Stimulated activated effector memory CD8-positive, alpha-beta T cell treated with anti-CD3 and anti-CD28 coated beads, Interleukin-12 subunit alpha, Interleukin-12 subunit beta, amount 100 ng/mL, for 72 hours (primary cell): ENCODE measurements around the gene FZR1.
"Not testable (repeated sequence)": the region's sequence is repeated elsewhere in the genome, so short reads cannot be mapped to it uniquely, and the experiment has no call there.

Source experiments
- ATAC-seq: fragments of 150-1000 bp; cut with Tn5 transposase; 2 replicates; pipeline ENCODE4 v1.10.0; 2021
- DNase-seq, 2 donors: peaks; one replicate each; pipeline ENCODE4 v3.0.0; 2021 to 2022; ENCODE audit warnings: low spot score in 2 of 2
- H3K27ac Mint-ChIP-seq: one replicate; pipeline ENCODE4 v1.8.0; 2022; ENCODE audit warnings: mild to moderate bottlenecking, mixed read lengths
- H3K36me3 Mint-ChIP-seq: one replicate; pipeline ENCODE4 v1.8.0; 2022; ENCODE audit warnings: mild to moderate bottlenecking, mixed read lengths
- H3K4me1 Mint-ChIP-seq: one replicate; pipeline ENCODE4 v1.8.0; 2022; ENCODE audit warnings: mixed read lengths
- H3K4me3 Mint-ChIP-seq: one replicate; pipeline ENCODE4 v1.8.0; 2022; ENCODE audit warnings: mild to moderate bottlenecking, mixed read lengths
- H3K9me3 Mint-ChIP-seq: one replicate; pipeline ENCODE4 v1.8.0; 2022; ENCODE audit warnings: mixed read lengths

The FZR1 gene

GRCh38 chr19:3573162-3573857, 67.2 kb downstream of the FZR1 start:
- DNase-seq, result peak in 1 of 2 donors; percentile 41
- H3K4me3 Mint-ChIP-seq, result peak overlapping the region; percentile 71
- H3K27ac Mint-ChIP-seq, result peak overlapping the region; percentile 37
- ATAC-seq, result peak; percentile 9
- H3K36me3 Mint-ChIP-seq, result peaks cover 19% of the 10 kb centered on the region
- no peaks in the 10 kb centered on the region for H3K9me3 Mint-ChIP-seq
- peaks cover 25% of the 10 kb centered on the region for H3K4me1 Mint-ChIP-seq

GRCh38 chr19:3573858-3574637, 67.9 kb downstream of the FZR1 start:
- Mint-ChIP-seq H3K9me3 (no peaks in the 10 kb centered on the region), H3K36me3 (peaks cover 19% of the 10 kb centered on the region), H3K27ac (peak overlapping the region; percentile 37), H3K4me1 (peaks cover 25% of the 10 kb centered on the region), H3K4me3 (peak overlapping the region; percentile 71)
- peak; percentile 31 for ATAC-seq
- DNase-seq, result peak; percentile 75 to 95

DNA sequence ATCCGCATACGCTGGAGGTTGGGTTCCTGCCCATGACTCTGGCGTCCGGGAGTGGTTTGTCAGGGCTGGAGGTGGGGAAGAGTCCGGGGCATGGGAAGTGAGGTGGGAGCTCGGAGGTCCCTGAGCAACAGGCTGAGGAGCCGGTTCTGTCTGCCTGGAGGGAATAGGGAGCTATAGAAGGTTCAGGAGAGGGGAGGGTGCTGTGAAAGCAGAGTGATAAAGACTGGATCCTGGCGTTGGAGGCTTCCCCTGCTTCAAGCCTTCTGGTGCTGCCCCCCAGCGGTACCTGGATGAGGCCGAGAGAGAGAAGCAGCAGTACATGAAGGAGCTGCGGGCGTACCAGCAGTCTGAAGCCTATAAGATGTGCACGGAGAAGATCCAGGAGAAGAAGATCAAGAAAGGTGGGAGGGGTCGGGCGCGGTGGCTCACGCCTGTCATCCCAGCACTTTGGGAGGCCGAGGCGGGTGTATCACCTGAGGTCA, 69.2 kb downstream of the FZR1 start:
- peaks cover 25% of the 10 kb centered on the region for H3K4me1 Mint-ChIP-seq
- H3K9me3 Mint-ChIP-seq, result no peaks in the 10 kb centered on the region
- peaks cover 19% of the 10 kb centered on the region for H3K36me3 Mint-ChIP-seq
- no peak overlapping the region for H3K27ac Mint-ChIP-seq
- H3K4me3 Mint-ChIP-seq, result peak overlapping the region; percentile 71
- DNase-seq (no peak), ATAC-seq (no peak)

GRCh38 chr19:3575949-3576673, 70.0 kb downstream of the FZR1 start:
- DNase-seq (no peak), ATAC-seq (no peak)
- H3K27ac Mint-ChIP-seq, result no peak overlapping the region
- H3K4me3 Mint-ChIP-seq, result no peak overlapping the region
- peaks cover 19% of the 10 kb centered on the region for H3K36me3 Mint-ChIP-seq
- no peaks in the 10 kb centered on the region for H3K9me3 Mint-ChIP-seq
- H3K4me1 Mint-ChIP-seq, result peaks cover 25% of the 10 kb centered on the region

- Mint-ChIP-seq H3K36me3 (peaks cover 19% of the 10 kb centered on the region), H3K27ac (no peak overlapping the region), H3K9me3 (no peaks in the 10 kb centered on the region), H3K4me1 (peaks cover 19% of the 10 kb centered on the region), H3K4me3 (no peak overlapping the region)
- DNase-seq (no peak), ATAC-seq (no peak)
Measured at GRCh38 chr19:3576696-3577443, 70.8 kb downstream of the FZR1 start.

DNA sequence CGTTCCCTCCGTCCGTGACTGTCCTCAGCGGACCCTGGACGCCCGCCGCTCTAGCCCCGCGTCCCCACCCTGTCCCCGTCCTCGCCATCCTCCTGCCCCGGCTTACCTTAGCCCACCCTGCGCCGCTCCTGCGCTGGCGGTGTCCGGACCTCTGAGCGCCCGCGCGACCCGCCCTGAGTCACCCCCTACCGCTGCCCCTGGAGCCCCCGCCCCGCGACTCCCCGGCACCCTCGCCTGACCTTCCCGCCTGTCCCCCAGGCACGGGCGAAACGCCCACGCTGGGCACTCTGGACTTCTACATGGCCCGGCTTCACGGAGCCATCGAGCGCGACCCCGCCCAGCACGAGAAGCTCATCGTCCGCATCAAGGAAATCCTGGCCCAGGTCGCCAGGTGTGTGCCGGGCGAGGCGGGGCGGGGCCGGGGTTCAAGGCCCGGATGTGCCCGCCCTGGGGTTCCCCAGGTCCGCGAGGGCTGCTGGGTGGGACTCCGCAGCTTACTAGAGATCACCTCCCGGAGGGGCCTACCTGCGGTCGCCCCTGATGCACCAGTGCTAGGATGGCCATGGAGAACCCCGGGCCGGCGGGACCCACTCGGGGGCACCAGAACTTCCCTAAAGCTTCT, 71.7 kb downstream of the FZR1 start:
- H3K36me3 Mint-ChIP-seq, result peaks cover 19% of the 10 kb centered on the region
- no peak overlapping the region for H3K4me3 Mint-ChIP-seq
- no peak overlapping the region for H3K27ac Mint-ChIP-seq
- DNase-seq (no peak), ATAC-seq (no peak)
- H3K4me1 Mint-ChIP-seq, result peaks cover 14% of the 10 kb centered on the region
- H3K9me3 Mint-ChIP-seq, result no peaks in the 10 kb centered on the region

- H3K36me3 Mint-ChIP-seq, result peaks cover 19% of the 10 kb centered on the region
- ATAC-seq (no peak), DNase-seq (no peak)
- no peaks in the 10 kb centered on the region for H3K9me3 Mint-ChIP-seq
- no peak overlapping the region for H3K27ac Mint-ChIP-seq
- H3K4me1 Mint-ChIP-seq, result peaks cover 14% of the 10 kb centered on the region
- no peak overlapping the region for H3K4me3 Mint-ChIP-seq
Measured at GRCh38 chr19:3578390-3578789, 72.3 kb downstream of the FZR1 start.

GRCh38 chr19:3580156-3580934, 74.2 kb downstream of the FZR1 start:
- no peak overlapping the region for H3K27ac Mint-ChIP-seq
- DNase-seq (no peak), ATAC-seq (no peak)
- peaks cover 4% of the 10 kb centered on the region for H3K36me3 Mint-ChIP-seq
- no peaks in the 10 kb centered on the region for H3K9me3 Mint-ChIP-seq
- no peak overlapping the region for H3K4me3 Mint-ChIP-seq
- peaks cover 3% of the 10 kb centered on the region for H3K4me1 Mint-ChIP-seq

DNA sequence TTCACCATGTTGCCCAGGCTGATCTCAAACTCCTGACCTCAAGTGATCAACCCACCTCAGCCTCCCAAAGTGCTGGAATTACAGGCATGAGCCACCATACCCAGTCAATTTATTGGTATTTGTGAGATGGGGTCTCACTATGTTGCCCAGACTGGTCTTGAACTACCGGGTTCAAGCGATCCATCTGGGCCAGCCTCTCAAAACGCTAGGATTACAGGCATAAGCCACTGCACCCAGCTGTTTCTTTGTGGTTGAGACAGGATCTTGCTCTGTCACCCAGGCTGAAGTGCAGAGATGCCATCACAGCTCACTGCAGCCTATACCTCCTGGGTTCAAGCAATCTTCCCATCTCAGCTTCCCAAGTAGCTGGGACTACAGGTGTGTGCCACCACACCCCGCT, 75.7 kb downstream of the FZR1 start:
- not testable (repeated sequence) for H3K27ac Mint-ChIP-seq, H3K4me1 Mint-ChIP-seq, DNase-seq, ATAC-seq, H3K9me3 Mint-ChIP-seq, H3K36me3 Mint-ChIP-seq, H3K4me3 Mint-ChIP-seq

DNA sequence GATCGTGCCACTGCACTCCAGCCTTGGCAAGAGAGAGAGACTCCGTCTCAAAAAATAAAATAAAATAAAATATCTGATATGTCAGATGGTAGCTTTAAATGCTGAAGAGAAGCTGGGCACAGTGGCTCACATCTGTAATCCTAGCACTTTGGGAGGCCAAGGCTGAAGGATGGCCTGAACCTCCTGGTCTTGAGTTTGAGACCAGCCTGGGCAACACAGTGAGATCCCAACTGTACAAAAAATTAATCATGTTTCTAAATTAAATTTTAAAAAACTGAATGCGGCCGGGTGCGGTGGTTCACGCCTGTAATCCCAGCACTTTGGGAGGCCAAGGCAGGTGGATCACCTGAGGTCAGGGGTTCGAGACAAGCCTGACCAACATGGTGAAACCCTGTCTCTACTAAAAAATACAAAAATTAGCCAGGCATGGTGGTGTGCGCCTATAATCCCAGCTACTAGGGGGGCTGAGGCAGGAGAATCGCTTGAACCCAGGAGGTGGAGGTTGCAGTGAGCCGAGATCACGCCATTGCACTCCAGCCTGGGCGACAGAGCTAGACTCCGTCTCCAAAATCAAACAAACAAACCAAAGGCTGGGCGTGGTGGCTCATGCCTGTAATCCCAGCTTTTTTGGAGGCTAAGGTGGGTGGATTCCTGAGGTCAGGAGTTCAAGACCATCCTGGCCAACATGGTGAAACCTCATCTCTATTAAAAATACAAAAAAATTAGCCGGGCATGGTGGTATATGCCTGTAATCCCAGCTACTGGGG, 78.1 kb downstream of the FZR1 start:
- H3K4me1 Mint-ChIP-seq, H3K36me3 Mint-ChIP-seq, H3K9me3 Mint-ChIP-seq, H3K27ac Mint-ChIP-seq, ATAC-seq, DNase-seq, H3K4me3 Mint-ChIP-seq: not testable (repeated sequence)

DNA sequence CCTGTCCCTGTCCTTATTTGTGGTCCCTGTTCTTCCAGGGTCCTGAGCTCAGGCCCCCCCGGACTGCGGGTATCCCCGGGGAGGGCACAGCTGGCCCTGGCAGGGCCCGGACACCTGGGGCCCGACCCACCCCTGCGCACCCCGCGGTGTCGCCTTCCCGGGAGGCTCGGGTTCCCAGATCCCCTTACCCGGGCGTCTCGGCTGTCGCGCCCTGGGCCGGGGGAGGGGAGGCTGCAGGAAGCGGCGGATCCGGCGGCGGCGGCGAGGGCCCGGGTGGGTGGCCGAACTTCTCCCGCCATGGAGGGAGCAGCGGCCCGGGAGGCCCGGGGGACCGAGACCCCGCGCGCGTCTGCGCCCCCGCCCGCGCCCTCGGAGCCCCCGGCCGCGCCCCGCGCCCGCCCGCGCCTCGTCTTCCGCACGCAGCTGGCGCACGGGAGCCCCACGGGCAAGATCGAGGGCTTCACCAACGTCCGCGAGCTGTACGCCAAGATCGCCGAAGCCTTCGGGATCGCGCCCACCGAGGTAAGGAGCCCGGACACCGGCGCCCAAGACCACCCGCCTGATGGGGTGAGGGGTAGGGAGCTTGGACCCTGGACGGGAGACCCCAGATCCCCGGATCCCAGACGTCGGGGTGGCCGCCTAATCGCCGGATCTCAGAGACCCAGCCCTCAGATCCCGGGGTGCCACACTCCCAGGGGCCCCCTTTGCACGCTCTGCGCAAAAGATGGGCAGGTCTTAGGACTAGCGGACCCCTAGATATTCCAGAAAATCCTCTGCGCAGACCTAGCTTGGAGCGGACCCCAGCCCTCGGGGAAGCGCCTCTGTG, 79.4 kb downstream of the FZR1 start, which contains the start of gene GIPC3:
GIPC3 (plus strand) TSS at position 178 of the 826 bp plus-strand sequence; CDS start at position 298, 120 bp downstream.
- DNase-seq (no peak), ATAC-seq (no peak)
- peak within 1 kb of the TSS; percentile 35 for H3K4me3 Mint-ChIP-seq

DNA sequence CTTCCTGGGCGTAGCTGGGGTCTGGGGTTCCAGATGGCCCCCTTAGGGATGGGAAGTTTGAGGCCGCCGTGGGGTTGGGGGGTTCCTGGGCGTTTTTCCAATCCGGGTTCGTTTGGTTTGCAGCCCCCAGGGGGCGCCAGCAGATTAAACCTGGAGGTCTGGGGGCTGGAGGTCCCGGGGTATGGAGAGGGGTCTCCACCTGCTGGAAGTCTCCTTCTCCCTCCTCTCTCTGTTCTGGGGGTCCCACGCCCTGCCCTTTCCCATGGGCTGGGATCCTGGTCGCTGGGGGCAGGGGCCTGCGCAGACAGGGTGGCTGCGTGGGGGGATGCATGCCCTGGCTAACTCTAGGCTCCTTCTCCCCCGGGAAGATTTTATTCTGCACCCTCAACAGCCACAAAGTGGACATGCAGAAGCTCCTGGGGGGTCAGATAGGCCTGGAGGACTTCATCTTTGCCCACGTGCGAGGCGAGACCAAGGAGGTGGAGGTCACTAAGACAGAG, 80.1 kb downstream of the FZR1 start:
- Mint-ChIP-seq H3K36me3 (no peaks in the 10 kb centered on the region), H3K4me1 (no peaks in the 10 kb centered on the region), H3K4me3 (peak overlapping the region; percentile 35), H3K27ac (no peak overlapping the region), H3K9me3 (no peaks in the 10 kb centered on the region)
- ATAC-seq (no peak), DNase-seq (no peak)

More for the DNA sequence above, 79.4 kb downstream of the FZR1 start, which contains the start of gene GIPC3:
- Mint-ChIP-seq H3K36me3 (no peaks in the 10 kb centered on the region), H3K9me3 (no peaks in the 10 kb centered on the region), H3K27ac (no peak within 1 kb of the TSS), H3K4me1 (no peaks in the 10 kb centered on the region)
